Activated T-helper 17 cell treated with anti-CD3 and anti-CD28 coated beads, Interleukin-2, amount 50 U/mL, for 72 hours (primary cell): Measurements from ENCODE around the gene SV2A. TPM values are rescaled to one million over a fixed set of nuclear protein-coding genes. Genes with fewer than 3 reads are reported as not detected.

Source experiments
- total RNA-seq, 2 donors: library from RNA; stranded (reverse); gene quantifications; one replicate each; pipeline ENCODE4 v1.2.3, GENCODE V29; 2022

The SV2A gene
- total RNA-seq, 2 donors from 2014 or later: 5.8 to 7.5 TPM

Other genes with a start within 250 kb of the SV2A start
- not detected for gene FCGR1A, start 135.2 kb downstream of the SV2A start, total RNA-seq
- 10 to 100 TPM; 23.1 to 26.7 TPM for gene BOLA1, start 18.3 kb downstream of the SV2A start, total RNA-seq
- 10 to 100 TPM; 45.8 to 90.6 TPM for gene SF3B4, start 10.0 kb upstream of the SV2A start, total RNA-seq
- gene MTMR11, start 19.0 kb upstream of the SV2A start, total RNA-seq: 1 to 10 TPM; 3.0 to 7.9 TPM
- 10 to 100 TPM; 21.4 to 48.7 TPM for gene OTUD7B, start 92.9 kb upstream of the SV2A start, total RNA-seq
- 10 to 100 TPM; 24.7 to 26.9 TPM for gene VPS45, start 149.9 kb upstream of the SV2A start, total RNA-seq
- gene PLEKHO1, start 232.1 kb upstream of the SV2A start, total RNA-seq: 10 to 100 TPM; 33.1 to 43.0 TPM